ENCODE data around the gene SLC26A8. TPM values are rescaled to one million over a fixed set of nuclear protein-coding genes. Genes with fewer than 3 reads are reported as not detected.

Gene SLC26A8
- total RNA-seq, 1 experiment from 2014 or later, result not detected

DNA sequence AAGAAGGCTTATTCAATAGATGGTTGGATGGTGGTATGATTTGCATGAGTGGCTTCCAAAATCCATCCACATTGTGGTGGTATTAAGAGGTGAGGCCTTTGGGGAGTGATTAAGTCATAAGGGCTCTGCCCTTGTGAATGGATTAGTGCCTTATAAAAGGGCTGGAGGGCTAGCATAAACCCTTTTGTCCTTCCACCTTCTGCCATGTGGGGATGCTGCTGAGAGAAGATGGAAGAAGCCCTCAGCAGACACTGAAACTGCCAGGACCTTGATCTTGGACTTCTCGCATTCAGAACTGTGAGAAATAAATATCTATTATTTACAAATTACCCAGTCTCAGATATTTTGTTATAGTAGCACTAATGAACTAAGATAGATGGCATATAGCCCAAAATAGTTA is 75.7 kb downstream of the SLC26A8 start:
- H3K9me3 ChIP-seq (ENCODE audit: insufficient read depth, low read depth), result no peaks in the 10 kb centered on the region
- no peak for TF ChIP-seq EZH2 (IDR thresholded peaks at IDR 0.05; ENCODE audit: low read depth)
- TF ChIP-seq, protein P1, sequence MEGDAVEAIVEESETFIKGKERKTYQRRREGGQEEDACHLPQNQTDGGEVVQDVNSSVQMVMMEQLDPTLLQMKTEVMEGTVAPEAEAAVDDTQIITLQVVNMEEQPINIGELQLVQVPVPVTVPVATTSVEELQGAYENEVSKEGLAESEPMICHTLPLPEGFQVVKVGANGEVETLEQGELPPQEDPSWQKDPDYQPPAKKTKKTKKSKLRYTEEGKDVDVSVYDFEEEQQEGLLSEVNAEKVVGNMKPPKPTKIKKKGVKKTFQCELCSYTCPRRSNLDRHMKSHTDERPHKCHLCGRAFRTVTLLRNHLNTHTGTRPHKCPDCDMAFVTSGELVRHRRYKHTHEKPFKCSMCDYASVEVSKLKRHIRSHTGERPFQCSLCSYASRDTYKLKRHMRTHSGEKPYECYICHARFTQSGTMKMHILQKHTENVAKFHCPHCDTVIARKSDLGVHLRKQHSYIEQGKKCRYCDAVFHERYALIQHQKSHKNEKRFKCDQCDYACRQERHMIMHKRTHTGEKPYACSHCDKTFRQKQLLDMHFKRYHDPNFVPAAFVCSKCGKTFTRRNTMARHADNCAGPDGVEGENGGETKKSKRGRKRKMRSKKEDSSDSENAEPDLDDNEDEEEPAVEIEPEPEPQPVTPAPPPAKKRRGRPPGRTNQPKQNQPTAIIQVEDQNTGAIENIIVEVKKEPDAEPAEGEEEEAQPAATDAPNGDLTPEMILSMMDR (conservative IDR thresholded peaks at IDR 0.05), result 0 out of 2 replicates have a peak, but pooled peaks have one; percentile 20
- no peaks in the 10 kb centered on the region for H3K79me2 ChIP-seq (ENCODE audit: low read depth)
- CTCF ChIA-PET, result no interaction called here
- no peak for DNase-seq
- no peaks in the 10 kb centered on the region for H4K20me1 ChIP-seq (ENCODE audit: insufficient read depth)
- no peak overlapping the region for H2AFZ ChIP-seq
- H3K27ac ChIP-seq, result no peak overlapping the region
- H3K36me3 ChIP-seq (ENCODE audit: low read depth), result no peaks in the 10 kb centered on the region
- 0 out of 2 replicates have a peak, but pooled peaks cover 9% of the 10 kb centered on the region for H3K4me1 ChIP-seq (replicated peaks; ENCODE audit: insufficient read depth)
- no peak overlapping the region for H3K4me3 ChIP-seq
- no peaks in the 10 kb centered on the region for H3F3A ChIP-seq (ENCODE audit: insufficient read depth, low read depth)
- H3K27me3 ChIP-seq (ENCODE audit: insufficient read depth, low read depth), result no peaks in the 10 kb centered on the region
- H3K9me2 ChIP-seq (ENCODE audit: insufficient read depth), result no peaks in the 10 kb centered on the region
- POLR2A ChIA-PET (ENCODE audit: unreplicated experiment), result no interaction called here
- H3K4me2 ChIP-seq, result no peak overlapping the region
- BruUV-seq (replicated peaks), result no TSS peak
- intact Hi-C loops (cut with micrococcal nuclease; ENCODE audit: unreplicated experiment), result no loop called here

DNA sequence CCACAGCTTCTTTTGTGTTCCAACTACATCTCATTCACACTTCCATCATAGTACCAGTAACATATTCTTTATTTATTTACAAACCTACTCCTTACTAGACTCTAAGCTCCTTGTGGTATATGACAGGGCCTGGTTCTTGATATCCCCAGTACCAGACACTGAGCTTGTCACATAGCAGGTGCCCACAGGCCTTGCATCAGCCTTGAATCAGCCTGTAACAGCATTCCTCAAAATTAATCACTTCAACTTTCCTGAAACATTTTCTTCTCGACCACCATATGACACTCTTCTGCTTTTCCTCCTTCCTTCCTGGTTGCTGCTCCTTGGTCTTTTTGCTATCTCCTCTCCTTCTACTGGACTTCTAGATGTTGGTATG is 78.8 kb downstream of the SLC26A8 start:
- Histone ChIP-seq H3K4me2 (no peak overlapping the region), H3K27ac (no peak overlapping the region), H3K27me3 (ENCODE audit: insufficient read depth, low read depth) (no peaks in the 10 kb centered on the region), H2AFZ (no peak overlapping the region), H3K4me1 (replicated peaks; ENCODE audit: insufficient read depth) (peaks cover 10% of the 10 kb centered on the region), H3F3A (ENCODE audit: insufficient read depth, low read depth) (no peaks in the 10 kb centered on the region), H4K20me1 (ENCODE audit: insufficient read depth) (no peaks in the 10 kb centered on the region), H3K9me3 (ENCODE audit: insufficient read depth, low read depth) (no peaks in the 10 kb centered on the region), H3K36me3 (ENCODE audit: low read depth) (no peaks in the 10 kb centered on the region), H3K4me3 (no peak overlapping the region), H3K9me2 (ENCODE audit: insufficient read depth) (no peaks in the 10 kb centered on the region), H3K79me2 (ENCODE audit: low read depth) (no peaks in the 10 kb centered on the region)
- ChIA-PET POLR2A (ENCODE audit: unreplicated experiment) (interaction anchor here (0.6 kb wide), 1 partner anchor 117 kb away, joined by 31 read pairs; no protein-coding TSS in a partner anchor), CTCF (no interaction called here)
- DNase-seq, result no peak
- TF ChIP-seq EZH2 (IDR thresholded peaks at IDR 0.05; ENCODE audit: low read depth), result no peak
- TF ChIP-seq, protein P1 (conservative IDR thresholded peaks at IDR 0.05), result no peak
- intact Hi-C loops (cut with micrococcal nuclease; ENCODE audit: unreplicated experiment), result no loop called here
- BruUV-seq (replicated peaks), result no TSS peak

DNA sequence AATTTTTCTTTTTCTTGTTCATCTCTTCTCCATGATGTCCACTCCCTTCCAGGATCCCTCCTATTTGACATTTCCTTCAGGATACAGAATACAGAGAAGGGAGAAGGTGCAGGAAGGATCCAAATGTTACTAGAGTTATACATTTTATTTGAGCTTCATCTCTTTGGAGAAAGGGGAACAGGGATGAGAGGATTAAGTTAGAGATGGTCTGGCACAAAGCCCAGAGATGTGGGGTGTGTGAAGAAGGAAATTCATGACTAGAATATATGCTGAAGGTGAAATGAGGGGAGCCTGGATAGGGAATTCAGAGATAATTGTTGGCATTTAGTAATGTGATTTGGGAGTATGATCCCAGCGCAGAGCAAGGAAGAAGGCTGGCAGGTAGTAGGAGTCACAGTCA is 81.1 kb downstream of the SLC26A8 start:
- no peaks in the 10 kb centered on the region for H4K20me1 ChIP-seq (ENCODE audit: insufficient read depth)
- peaks cover 10% of the 10 kb centered on the region for H3K4me1 ChIP-seq (replicated peaks; ENCODE audit: insufficient read depth)
- H3K9me2 ChIP-seq (ENCODE audit: insufficient read depth), result no peaks in the 10 kb centered on the region
- no peak overlapping the region for H3K4me3 ChIP-seq
- H2AFZ ChIP-seq, result no peak overlapping the region
- no peaks in the 10 kb centered on the region for H3K36me3 ChIP-seq (ENCODE audit: low read depth)
- no peak overlapping the region for H3K4me2 ChIP-seq
- TF ChIP-seq, protein P1 (conservative IDR thresholded peaks at IDR 0.05), result no peak
- no peak for TF ChIP-seq EZH2 (IDR thresholded peaks at IDR 0.05; ENCODE audit: low read depth)
- BruUV-seq (replicated peaks), result no TSS peak
- ChIA-PET POLR2A (ENCODE audit: unreplicated experiment) (interaction anchor here (0.6 kb wide), 1 partner anchor 20 kb away, joined by 11 read pairs; no protein-coding TSS in a partner anchor), CTCF (no interaction called here)
- H3K79me2 ChIP-seq (ENCODE audit: low read depth), result no peaks in the 10 kb centered on the region
- DNase-seq, result no peak
- intact Hi-C loops (cut with micrococcal nuclease; ENCODE audit: unreplicated experiment), result no loop called here
- H3K9me3 ChIP-seq (ENCODE audit: insufficient read depth, low read depth), result 0 out of 2 replicates have a peak, but pooled peaks cover 4% of the 10 kb centered on the region
- no peaks in the 10 kb centered on the region for H3F3A ChIP-seq (ENCODE audit: insufficient read depth, low read depth)
- no peaks in the 10 kb centered on the region for H3K27me3 ChIP-seq (ENCODE audit: insufficient read depth, low read depth)
- H3K27ac ChIP-seq, result no peak overlapping the region
